ENCODE results near the gene PPP1R1B.

PPP1R1B gene

GRCh38 chr17:39602533-39603303 is 24.0 kb upstream of the PPP1R1B start:
- Histone ChIP-seq H3K9ac (ENCODE audit: low read length) (no peak overlapping the region), H3K79me1 (ENCODE audit: low read length) (no peaks in the 10 kb centered on the region), H3K27ac (ENCODE audit: low read depth, low read length) (no peak overlapping the region), H2BK5ac (ENCODE audit: low read length) (no peak overlapping the region), H3K56ac (ENCODE audit: low read length) (no peak overlapping the region), H3K36me3 (ENCODE audit: control insufficient read depth, insufficient read depth, low read length) (no peaks in the 10 kb centered on the region), H2AK5ac (ENCODE audit: low read length) (no peak overlapping the region), H2BK15ac (replicated peaks; ENCODE audit: low read depth) (no peak overlapping the region), H3K27me3 (ENCODE audit: insufficient read depth, low read length, poor library complexity) (peaks cover 93% of the 10 kb centered on the region), H4K8ac (ENCODE audit: low read depth, low read length) (no peak overlapping the region), H3K4me2 (ENCODE audit: low read length) (no peak overlapping the region), H3K4me1 (ENCODE audit: control insufficient read depth, low read depth, low read length) (peaks cover 2% of the 10 kb centered on the region), H4K5ac (ENCODE audit: low read length) (no peak overlapping the region), H3K4ac (ENCODE audit: low read depth, low read length) (no peak overlapping the region), H3K18ac (ENCODE audit: low read length) (no peak overlapping the region), H3K23ac (ENCODE audit: low read length) (no peak overlapping the region), H3K4me3 (ENCODE audit: low read length) (no peak overlapping the region), H3K79me2 (ENCODE audit: control insufficient read depth, insufficient read depth, low read length) (no peaks in the 10 kb centered on the region), H2BK120ac (ENCODE audit: low read depth, low read length) (no peak overlapping the region)
- WGBS (ENCODE audit: extremely low coverage, insufficient coverage, low lambda C conversion rate): no CpG with 5 or more reads among the region's 4 CpGs
- DNase-seq: no peak

GRCh38 chr17:39603304-39604016 is 23.3 kb upstream of the PPP1R1B start:
- Histone ChIP-seq H3K4me1 (ENCODE audit: control insufficient read depth, low read depth, low read length) (peaks cover 2% of the 10 kb centered on the region), H3K4ac (ENCODE audit: low read depth, low read length) (no peak overlapping the region), H3K23ac (ENCODE audit: low read length) (no peak overlapping the region), H3K18ac (ENCODE audit: low read length) (no peak overlapping the region), H3K27me3 (ENCODE audit: insufficient read depth, low read length, poor library complexity) (peaks cover 92% of the 10 kb centered on the region), H3K4me2 (ENCODE audit: low read length) (no peak overlapping the region), H3K56ac (ENCODE audit: low read length) (no peak overlapping the region), H2BK15ac (replicated peaks; ENCODE audit: low read depth) (no peak overlapping the region), H4K8ac (ENCODE audit: low read depth, low read length) (no peak overlapping the region), H3K36me3 (ENCODE audit: control insufficient read depth, insufficient read depth, low read length) (no peaks in the 10 kb centered on the region), H4K5ac (ENCODE audit: low read length) (no peak overlapping the region), H2BK120ac (ENCODE audit: low read depth, low read length) (no peak overlapping the region), H2BK5ac (ENCODE audit: low read length) (no peak overlapping the region), H3K79me1 (ENCODE audit: low read length) (no peaks in the 10 kb centered on the region), H3K4me3 (ENCODE audit: low read length) (no peak overlapping the region), H2AK5ac (ENCODE audit: low read length) (no peak overlapping the region), H3K79me2 (ENCODE audit: control insufficient read depth, insufficient read depth, low read length) (no peaks in the 10 kb centered on the region), H3K9ac (ENCODE audit: low read length) (no peak overlapping the region), H3K27ac (ENCODE audit: low read depth, low read length) (no peak overlapping the region)
- DNase-seq: no peak
- no CpG with 5 or more reads among the region's 14 CpGs for WGBS (ENCODE audit: extremely low coverage, insufficient coverage, low lambda C conversion rate)

- no peak overlapping the region for H4K8ac ChIP-seq (ENCODE audit: low read depth, low read length)
- H3K4me2 ChIP-seq (ENCODE audit: low read length): no peak overlapping the region
- no peak overlapping the region for H3K9ac ChIP-seq (ENCODE audit: low read length)
- H3K79me1 ChIP-seq (ENCODE audit: low read length): no peaks in the 10 kb centered on the region
- H4K5ac ChIP-seq (ENCODE audit: low read length): no peak overlapping the region
- H3K27me3 ChIP-seq (ENCODE audit: insufficient read depth, low read length, poor library complexity): peaks cover 90% of the 10 kb centered on the region
- H3K4me1 ChIP-seq (ENCODE audit: control insufficient read depth, low read depth, low read length): peaks cover 2% of the 10 kb centered on the region
- no peaks in the 10 kb centered on the region for H3K36me3 ChIP-seq (ENCODE audit: control insufficient read depth, insufficient read depth, low read length)
- no peak overlapping the region for H3K18ac ChIP-seq (ENCODE audit: low read length)
- DNase-seq: no peak
- H3K23ac ChIP-seq (ENCODE audit: low read length): no peak overlapping the region
- H3K4ac ChIP-seq (ENCODE audit: low read depth, low read length): no peak overlapping the region
- no peak overlapping the region for H2BK5ac ChIP-seq (ENCODE audit: low read length)
- no peak overlapping the region for H3K56ac ChIP-seq (ENCODE audit: low read length)
- no peak overlapping the region for H2BK120ac ChIP-seq (ENCODE audit: low read depth, low read length)
- no peak overlapping the region for H3K27ac ChIP-seq (ENCODE audit: low read depth, low read length)
- no peaks in the 10 kb centered on the region for H3K79me2 ChIP-seq (ENCODE audit: control insufficient read depth, insufficient read depth, low read length)
- no peak overlapping the region for H2BK15ac ChIP-seq (replicated peaks; ENCODE audit: low read depth)
- H3K4me3 ChIP-seq (ENCODE audit: low read length): no peak overlapping the region
- no peak overlapping the region for H2AK5ac ChIP-seq (ENCODE audit: low read length)
- no CpG with 5 or more reads among the region's 31 CpGs for WGBS (ENCODE audit: extremely low coverage, insufficient coverage, low lambda C conversion rate)
Measured at GRCh38 chr17:39604911-39605491, 21.8 kb upstream of the PPP1R1B start.

GRCh38 chr17:39605492-39606433 is 21.0 kb upstream of the PPP1R1B start:
- Histone ChIP-seq H4K5ac (ENCODE audit: low read length) (no peak overlapping the region), H3K4ac (ENCODE audit: low read depth, low read length) (no peak overlapping the region), H2BK120ac (ENCODE audit: low read depth, low read length) (no peak overlapping the region), H3K27me3 (ENCODE audit: insufficient read depth, low read length, poor library complexity) (peaks cover 83% of the 10 kb centered on the region), H2AK5ac (ENCODE audit: low read length) (no peak overlapping the region), H3K4me1 (ENCODE audit: control insufficient read depth, low read depth, low read length) (peaks cover 2% of the 10 kb centered on the region), H3K9ac (ENCODE audit: low read length) (no peak overlapping the region), H3K4me2 (ENCODE audit: low read length) (peak overlapping the region; percentile 31), H3K56ac (ENCODE audit: low read length) (peak overlapping the region; percentile 42), H4K8ac (ENCODE audit: low read depth, low read length) (no peak overlapping the region), H3K36me3 (ENCODE audit: control insufficient read depth, insufficient read depth, low read length) (no peaks in the 10 kb centered on the region), H3K18ac (ENCODE audit: low read length) (no peak overlapping the region), H3K79me2 (ENCODE audit: control insufficient read depth, insufficient read depth, low read length) (no peaks in the 10 kb centered on the region), H3K79me1 (ENCODE audit: low read length) (no peaks in the 10 kb centered on the region), H2BK5ac (ENCODE audit: low read length) (no peak overlapping the region), H3K4me3 (ENCODE audit: low read length) (no peak overlapping the region), H2BK15ac (replicated peaks; ENCODE audit: low read depth) (no peak overlapping the region), H3K27ac (ENCODE audit: low read depth, low read length) (no peak overlapping the region), H3K23ac (ENCODE audit: low read length) (no peak overlapping the region)
- WGBS (ENCODE audit: extremely low coverage, insufficient coverage, low lambda C conversion rate): no CpG with 5 or more reads among the region's 102 CpGs
- no peak for DNase-seq

- no peak overlapping the region for H3K23ac ChIP-seq (ENCODE audit: low read length)
- H3K4me1 ChIP-seq (ENCODE audit: control insufficient read depth, low read depth, low read length): peaks cover 2% of the 10 kb centered on the region
- H2AK5ac ChIP-seq (ENCODE audit: low read length): no peak overlapping the region
- H3K27me3 ChIP-seq (ENCODE audit: insufficient read depth, low read length, poor library complexity): peaks cover 75% of the 10 kb centered on the region
- WGBS (ENCODE audit: extremely low coverage, insufficient coverage, low lambda C conversion rate): no CpG with 5 or more reads among the region's 66 CpGs
- no peak overlapping the region for H2BK120ac ChIP-seq (ENCODE audit: low read depth, low read length)
- no peak overlapping the region for H2BK15ac ChIP-seq (replicated peaks; ENCODE audit: low read depth)
- H4K5ac ChIP-seq (ENCODE audit: low read length): no peak overlapping the region
- no peak overlapping the region for H2BK5ac ChIP-seq (ENCODE audit: low read length)
- no peak overlapping the region for H4K8ac ChIP-seq (ENCODE audit: low read depth, low read length)
- H3K18ac ChIP-seq (ENCODE audit: low read length): no peak overlapping the region
- no peaks in the 10 kb centered on the region for H3K79me2 ChIP-seq (ENCODE audit: control insufficient read depth, insufficient read depth, low read length)
- no peaks in the 10 kb centered on the region for H3K79me1 ChIP-seq (ENCODE audit: low read length)
- no peak overlapping the region for H3K4me3 ChIP-seq (ENCODE audit: low read length)
- no peak overlapping the region for H3K4ac ChIP-seq (ENCODE audit: low read depth, low read length)
- H3K56ac ChIP-seq (ENCODE audit: low read length): no peak overlapping the region
- peak overlapping the region; percentile 31 for H3K4me2 ChIP-seq (ENCODE audit: low read length)
- H3K36me3 ChIP-seq (ENCODE audit: control insufficient read depth, insufficient read depth, low read length): no peaks in the 10 kb centered on the region
- H3K9ac ChIP-seq (ENCODE audit: low read length): no peak overlapping the region
- no peak for DNase-seq
- H3K27ac ChIP-seq (ENCODE audit: low read depth, low read length): no peak overlapping the region
Measured at GRCh38 chr17:39606434-39607056, 20.2 kb upstream of the PPP1R1B start.
